K562 (cell line): Measurements from ENCODE around the gene NCOA4. TPM values are rescaled to one million over a fixed set of nuclear protein-coding genes. Genes with fewer than 3 reads are reported as not detected.

Experiments used
- ARID3A ChIP-seq: IDR thresholded peaks from 2 replicates; pipeline ENCODE4 v1.6.1; 2012; ENCODE audit warnings: low read depth, low read length, improper control_type of control experiment, borderline replicate concordance
- BRD4 ChIP-seq: fragments of 200-600 bp; sonication (generic); IDR thresholded peaks from 2 replicates; pipeline ENCODE4 v1.6.1; 2017; ENCODE audit warnings: inconsistent platforms
- CEBPG ChIP-seq, 3 experiments: fragments of 200-800 bp in 1 of 3; sonication (Bioruptor generic) in 1 of 3; sonication (generic) in 1 of 3; formaldehyde crosslinking in 1 of 3; IDR thresholded peaks in 2 of 3; conservative IDR thresholded peaks in 1 of 3; 2 replicates each; pipeline versions ENCODE4 v1.6.1 to v1.8.0; 2016 to 2022; ENCODE audit warnings: missing compliant biosample characterization in 2 of 3, missing genetic modification characterization in 2 of 3, mild to moderate bottlenecking in 1 of 3, missing genetic modification reagents in 1 of 3
- CHD1 ChIP-seq: fragments of 200-600 bp; sonication (generic); IDR thresholded peaks from one replicate; pipeline ENCODE4 v1.6.1; 2012; ENCODE audit warnings: mild to moderate bottlenecking, moderate library complexity, low read length, inconsistent platforms
- CLOCK ChIP-seq: fragments of 250-450 bp; sonication (Bioruptor Pico); IDR thresholded peaks from 2 replicates; pipeline ENCODE4 v1.4.0; 2020; ENCODE audit warnings: mild to moderate bottlenecking, moderate library complexity, borderline replicate concordance
- MAZ ChIP-seq, 2 experiments: fragments of 450-650 bp in 1 of 2; sonication (generic) in 1 of 2; formaldehyde crosslinking; IDR thresholded peaks in 1 of 2; conservative IDR thresholded peaks in 1 of 2; 2 replicates each; pipeline versions ENCODE4 v1.4.0 to v1.5.0; 2020; ENCODE audit warnings: mild to moderate bottlenecking in 1 of 2, missing genetic modification reagents in 1 of 2
- NFE2L1 ChIP-seq: fragments of 450-650 bp; IDR thresholded peaks from 2 replicates; pipeline ENCODE4 v1.6.1; 2016; ENCODE audit warnings: missing genetic modification characterization, low read depth, mild to moderate bottlenecking, missing compliant biosample characterization, moderate library complexity, borderline replicate concordance
- NR1H2 ChIP-seq: sonication (generic); formaldehyde crosslinking; IDR thresholded peaks from 2 replicates; pipeline ENCODE4 v1.4.0; 2020; ENCODE audit warnings: mild to moderate bottlenecking, missing genetic modification reagents
- PBX2 ChIP-seq, 2 experiments: IDR thresholded peaks in 1 of 2; conservative IDR thresholded peaks in 1 of 2; 2 replicates each; pipeline ENCODE4 v1.6.1; 2016; ENCODE audit warnings: low read depth in 2 of 2, mild to moderate bottlenecking in 1 of 2, missing compliant biosample characterization in 1 of 2, missing genetic modification characterization in 1 of 2, moderate library complexity in 1 of 2
- POLR3A ChIP-seq: IDR thresholded peaks from 2 replicates; pipeline ENCODE4 v1.6.1; 2011; ENCODE audit warnings: borderline replicate concordance, mild to moderate bottlenecking, moderate library complexity; ENCODE audit not compliant: insufficient read length, insufficient read depth; ENCODE audit errors: extremely low read depth
- TBL1XR1 ChIP-seq, 2 experiments: IDR thresholded peaks; 2 replicates each; pipeline ENCODE4 v1.6.1; 2012; ENCODE audit warnings: improper control_type of control experiment in 2 of 2, low read length in 2 of 2, mild to moderate bottlenecking in 1 of 2
- TCFL5 ChIP-seq: fragments of 250-450 bp; sonication (Bioruptor Pico); conservative IDR thresholded peaks from 2 replicates; pipeline ENCODE4 v1.6.1; 2021; ENCODE audit warnings: mild to moderate bottlenecking, moderate library complexity, matching md5 sums
- ZBTB17 ChIP-seq: fragments of 450-650 bp; formaldehyde crosslinking; IDR thresholded peaks from 2 replicates; pipeline ENCODE4 v1.4.0; 2020; ENCODE audit warnings: mild to moderate bottlenecking
- ZKSCAN8 ChIP-seq: fragments of 200-800 bp; sonication (Bioruptor generic); IDR thresholded peaks from 2 replicates; pipeline ENCODE4 v1.6.1; 2016; ENCODE audit warnings: missing genetic modification characterization, missing compliant biosample characterization
- polyA plus RNA-seq, 8 experiments: library from polyadenylated mRNA; depleted of rRNA in 4 of 8; stranded (reverse) in 5 of 8; unstranded in 3 of 8; fragments of >200 nt; fragmentation: Nextera tagmentation in 2 of 8; fragmentation: Illumina TruSeq in 1 of 8; extraction: Ambion mirVana in 2 of 8; extraction: Trizol in 1 of 8; gene quantifications; 2 replicates each; pipeline versions ENCODE4 v1.2.1 to v1.2.3, GENCODE V29; 2011 to 2014; ENCODE audit warnings: inconsistent platforms in 1 of 8, missing spikeins in 1 of 8
- total RNA-seq, 7 experiments: library from RNA; depleted of rRNA in 6 of 7; stranded (reverse); fragments of >200 nt in 6 of 7; fragmentation: Illumina TruSeq in 2 of 7; extraction: Trizol in 2 of 7; gene quantifications; 2 replicates each; pipeline versions ENCODE4 v1.2.1 to v1.2.3, GENCODE V29; 2011 to 2021; ENCODE audit warnings: low replicate concordance in 1 of 7
- TF ChIP-seq, protein P1 (sequence below): fragments of 250-450 bp; sonication (Bioruptor Pico); IDR thresholded peaks from 2 replicates; pipeline ENCODE4 v1.8.0; 2022; ENCODE audit warnings: inconsistent platforms, mild to moderate bottlenecking, moderate library complexity, borderline replicate concordance
- TF ChIP-seq, protein P2 (sequence below): fragments of 250-450 bp; sonication (Bioruptor Pico); IDR thresholded peaks from 2 replicates; pipeline ENCODE4 v1.9.0; 2021; ENCODE audit warnings: mild to moderate bottlenecking

The NCOA4 gene
- total and polyA plus RNA-seq, 9 of the 15 experiments (the other 6 are each of a cell fraction or from before 2014, with no cell fraction given), result 89.8 to 283 (median 181) TPM

- TF ChIP-seq CLOCK (CRISPR knock-in tag), result no peak
- no peak for TF ChIP-seq CHD1
- TF ChIP-seq ZBTB17 (CRISPR knock-in tag), result no peak
- no peak for TF ChIP-seq NFE2L1 (tag)
- no peak for TF ChIP-seq ZKSCAN8 (CRISPR knock-in tag)
- TF ChIP-seq MAZ (CRISPR knock-in tag; conservative IDR thresholded peaks at IDR 0.05 in 1 of 2, IDR thresholded peaks at IDR 0.05 in 1 of 2), result no peak
- no peak for TF ChIP-seq NR1H2
- TF ChIP-seq, protein P1, sequence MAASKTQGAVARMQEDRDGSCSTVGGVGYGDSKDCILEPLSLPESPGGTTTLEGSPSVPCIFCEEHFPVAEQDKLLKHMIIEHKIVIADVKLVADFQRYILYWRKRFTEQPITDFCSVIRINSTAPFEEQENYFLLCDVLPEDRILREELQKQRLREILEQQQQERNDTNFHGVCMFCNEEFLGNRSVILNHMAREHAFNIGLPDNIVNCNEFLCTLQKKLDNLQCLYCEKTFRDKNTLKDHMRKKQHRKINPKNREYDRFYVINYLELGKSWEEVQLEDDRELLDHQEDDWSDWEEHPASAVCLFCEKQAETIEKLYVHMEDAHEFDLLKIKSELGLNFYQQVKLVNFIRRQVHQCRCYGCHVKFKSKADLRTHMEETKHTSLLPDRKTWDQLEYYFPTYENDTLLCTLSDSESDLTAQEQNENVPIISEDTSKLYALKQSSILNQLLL, result no peak
- TF ChIP-seq BRD4, result no peak
- no peak for TF ChIP-seq POLR3A
- TF ChIP-seq ARID3A, result no peak
- TF ChIP-seq TCFL5, result no peak
- TF ChIP-seq, protein P2, sequence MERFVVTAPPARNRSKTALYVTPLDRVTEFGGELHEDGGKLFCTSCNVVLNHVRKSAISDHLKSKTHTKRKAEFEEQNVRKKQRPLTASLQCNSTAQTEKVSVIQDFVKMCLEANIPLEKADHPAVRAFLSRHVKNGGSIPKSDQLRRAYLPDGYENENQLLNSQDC (CRISPR knock-in tag), result no peak
- TF ChIP-seq PBX2 (CRISPR knock-in tag; IDR thresholded peaks at IDR 0.05; ENCODE audit: low read depth), result no peak
- TF ChIP-seq PBX2 (tag; conservative IDR thresholded peaks at IDR 0.05; ENCODE audit: low read depth), result peak; percentile 86
- TF ChIP-seq TBL1XR1 (IDR thresholded peaks at IDR 0.05; ENCODE audit: low read length in 2 of 2), result no peak
- peak; percentile 30; the same call in 1 of the 2 replicates for TF ChIP-seq CEBPG (CRISPR knock-in tag; IDR thresholded peaks at IDR 0.05)
- TF ChIP-seq CEBPG (tag; conservative IDR thresholded peaks at IDR 0.05 in 1 of 2, IDR thresholded peaks at IDR 0.05 in 1 of 2), result peak; percentile 90 to 93
These were observed 46.7 kb upstream of the NCOA4 start (continued) for GRCh38 chr10:46077141-46077554.
